ENCODE measurements around the gene ZNF213. TPM values are rescaled to one million over a fixed set of nuclear protein-coding genes. Genes with fewer than 3 reads are reported as not detected.

ZNF213 gene
- total and polyA plus RNA-seq, 4 donors: 7.8 to 13.1 (median 11.5) TPM

GRCh38 chr16:3152991-3153368 is 18.2 kb downstream of the ZNF213 start:
- DNase-seq (no peak), ATAC-seq (ENCODE audit: insufficient read depth, low FRiP score) (no peak)
- no peak for TF ChIP-seq CTCF (IDR thresholded peaks at IDR 0.05; ENCODE audit: control extremely low read depth, extremely low read depth)
- Histone ChIP-seq H3K9ac (ENCODE audit: insufficient read depth in 1 of 2, low read length in 2 of 2) (no peak overlapping the region), H3K36me3 (ENCODE audit: control insufficient read depth in 4 of 4, insufficient read depth in 4 of 4, low read length in 4 of 4) (no peaks in the 10 kb centered on the region), H3K27ac (ENCODE audit: low read depth in 1 of 2, low read length in 1 of 2) (no peak overlapping the region), H3K9me3 (ENCODE audit: control insufficient read depth in 4 of 4, insufficient read depth in 3 of 4, low read length in 3 of 4) (peaks cover 0 to 4% (median 0%) of the 10 kb centered on the region in 4 donors), H3K4me3 (no peak overlapping the region), H3K27me3 (ENCODE audit: control insufficient read depth in 3 of 3, insufficient read depth in 3 of 3, low read length in 2 of 3) (peaks cover 0 to 12% (median 0%) of the 10 kb centered on the region in 3 donors), H3K4me1 (ENCODE audit: control insufficient read depth in 5 of 5, insufficient read depth in 5 of 5, low read length in 5 of 5) (peaks cover 0 to 25% (median 0%) of the 10 kb centered on the region in 5 donors)
- 9 to 11% methylated on average over 8 of the region's 8 CpGs for WGBS, 2 donors

GRCh38 chr16:3155181-3155580 is 20.4 kb downstream of the ZNF213 start:
- ATAC-seq (ENCODE audit: insufficient read depth, low FRiP score) (no peak), DNase-seq (no peak)
- Histone ChIP-seq H3K9me3 (ENCODE audit: control insufficient read depth in 4 of 4, insufficient read depth in 3 of 4, low read length in 3 of 4) (peaks cover 0 to 4% (median 1%) of the 10 kb centered on the region in 4 donors), H3K4me3 (no peak overlapping the region), H3K27me3 (ENCODE audit: control insufficient read depth in 3 of 3, insufficient read depth in 3 of 3, low read length in 2 of 3) (peaks cover 0 to 23% (median 8%) of the 10 kb centered on the region in 3 donors), H3K27ac (ENCODE audit: low read depth in 1 of 2, low read length in 1 of 2) (no peak overlapping the region), H3K9ac (ENCODE audit: insufficient read depth in 1 of 2, low read length in 2 of 2) (no peak overlapping the region), H3K36me3 (ENCODE audit: control insufficient read depth in 4 of 4, insufficient read depth in 4 of 4, low read length in 4 of 4) (no peaks in the 10 kb centered on the region), H3K4me1 (ENCODE audit: control insufficient read depth in 5 of 5, insufficient read depth in 5 of 5, low read length in 5 of 5) (peaks cover 0 to 26% (median 8%) of the 10 kb centered on the region in 5 donors)
- no peak for TF ChIP-seq CTCF (IDR thresholded peaks at IDR 0.05; ENCODE audit: control extremely low read depth, extremely low read depth)
- 94% methylated on average over 2 of the region's 2 CpGs for WGBS, 2 donors

- Histone ChIP-seq H3K27me3 (ENCODE audit: control insufficient read depth in 3 of 3, insufficient read depth in 3 of 3, low read length in 2 of 3) (peaks cover 0 to 26% (median 11%) of the 10 kb centered on the region in 3 donors), H3K9me3 (ENCODE audit: control insufficient read depth in 4 of 4, insufficient read depth in 3 of 4, low read length in 3 of 4) (peaks cover 0 to 4% (median 1%) of the 10 kb centered on the region in 4 donors), H3K36me3 (ENCODE audit: control insufficient read depth in 4 of 4, insufficient read depth in 4 of 4, low read length in 4 of 4) (no peaks in the 10 kb centered on the region), H3K4me3 (no peak overlapping the region), H3K27ac (ENCODE audit: low read depth in 1 of 2, low read length in 1 of 2) (no peak overlapping the region), H3K9ac (ENCODE audit: insufficient read depth in 1 of 2, low read length in 2 of 2) (no peak overlapping the region), H3K4me1 (ENCODE audit: control insufficient read depth in 5 of 5, insufficient read depth in 5 of 5, low read length in 5 of 5) (peaks cover 0 to 23% (median 8%) of the 10 kb centered on the region in 5 donors)
- ATAC-seq (ENCODE audit: insufficient read depth, low FRiP score) (no peak), DNase-seq (no peak)
- TF ChIP-seq CTCF (IDR thresholded peaks at IDR 0.05; ENCODE audit: control extremely low read depth, extremely low read depth): no peak
- 97 to 100% methylated on average over 3 of the region's 3 CpGs for WGBS, 2 donors
Measured at GRCh38 chr16:3155972-3156371, 21.1 kb downstream of the ZNF213 start.
